ENCODE data around the gene CDK15.
A peak's percentile ranks its signal among the peaks of the same experiment; 100 is the strongest.
"Not testable (repeated sequence)": the region's sequence is repeated elsewhere in the genome, so short reads cannot be mapped to it uniquely, and the experiment has no call there.

Gene CDK15

DNA sequence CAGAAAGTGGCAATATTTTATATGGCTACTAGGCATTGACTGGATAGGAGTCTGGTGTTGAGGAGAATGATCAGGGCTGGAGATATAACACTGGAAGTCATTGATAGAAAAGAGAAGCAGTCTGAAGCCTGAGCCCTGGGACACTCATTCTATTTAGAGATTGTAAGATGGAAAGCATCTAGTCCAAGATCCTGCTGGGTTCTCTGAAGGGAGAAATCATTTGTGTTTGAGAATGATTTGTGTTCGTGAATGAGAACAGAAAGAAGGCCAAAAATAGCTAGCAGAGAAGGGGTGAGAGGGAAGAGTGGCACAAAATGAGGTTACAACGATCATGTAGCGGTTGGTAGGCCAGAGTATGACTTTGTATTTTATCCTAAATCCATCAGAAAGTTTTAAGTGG lies 18.0 kb upstream of the CDK15 start:
- H3K27ac ChIP-seq, result no peak overlapping the region
- no peak for DNase-seq (ENCODE audit: low read depth, low spot score)

DNA sequence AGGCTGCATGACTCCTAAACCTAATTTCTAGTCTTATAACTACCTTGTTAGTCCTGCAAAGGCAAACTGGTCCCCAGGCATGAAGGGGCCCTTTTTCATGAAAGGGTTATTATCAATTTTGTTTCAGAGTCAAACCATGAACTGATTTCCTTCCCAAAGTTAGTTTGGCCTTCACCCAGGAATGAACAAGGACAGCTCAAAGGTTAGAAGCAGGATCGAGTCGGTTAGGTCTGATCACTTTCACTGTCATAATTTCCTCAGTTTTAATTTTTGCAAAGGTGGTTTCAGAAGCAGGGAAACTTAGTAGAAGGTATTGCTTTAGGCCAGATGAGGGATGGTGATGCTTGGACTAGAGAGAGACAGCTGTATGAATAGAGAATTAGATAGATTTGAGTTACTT lies 16.9 kb upstream of the CDK15 start:
- no peak for DNase-seq (ENCODE audit: low read depth, low spot score)
- no peak overlapping the region for H3K27ac ChIP-seq

DNA sequence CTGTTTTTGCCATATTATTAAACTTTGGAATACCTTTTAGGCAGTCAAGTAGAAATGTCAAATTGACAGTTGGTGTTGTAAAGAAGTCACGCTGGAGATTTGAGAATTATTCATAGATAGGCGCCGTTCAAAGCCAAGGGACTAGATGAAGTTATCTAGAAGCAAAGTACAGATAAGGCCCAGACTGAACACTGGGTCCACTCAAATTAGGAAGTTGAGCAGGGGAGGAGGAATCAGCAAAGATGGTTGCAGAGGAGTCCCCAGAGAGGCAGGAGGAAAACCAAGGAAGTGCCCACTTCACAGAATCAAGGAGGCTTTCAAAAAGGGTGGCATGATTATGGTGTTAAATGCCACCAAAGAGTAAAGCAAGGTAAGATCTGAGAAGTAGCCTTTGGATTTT lies 16.0 kb upstream of the CDK15 start:
- DNase-seq (ENCODE audit: low read depth, low spot score), result no peak

GRCh38 chr2:201790989-201791388 lies 15.3 kb upstream of the CDK15 start:
- H3K27ac ChIP-seq, result no peak overlapping the region
- DNase-seq (ENCODE audit: low read depth, low spot score), result no peak

More for the DNA sequence above, 16.0 kb upstream of the CDK15 start:
- no peak overlapping the region for H3K27ac ChIP-seq

DNA sequence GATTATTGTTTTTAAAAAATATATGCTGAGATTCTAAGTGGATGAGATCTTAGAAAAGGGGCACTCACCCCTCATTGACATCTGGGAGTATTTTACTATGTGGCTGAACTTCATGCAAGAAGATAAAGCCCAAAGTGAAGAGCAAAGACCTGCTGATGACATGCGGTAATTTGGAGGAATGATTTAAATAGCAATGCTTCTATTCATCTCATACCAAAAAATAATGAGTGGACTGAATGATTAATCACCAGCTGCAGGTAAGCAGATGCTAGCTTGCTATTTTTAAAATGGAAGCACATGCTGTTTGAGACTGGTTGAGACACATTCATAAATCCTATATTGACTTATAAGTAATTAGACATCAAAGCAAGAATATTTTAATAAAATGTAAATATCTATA lies 12.7 kb upstream of the CDK15 start:
- no peak for DNase-seq (ENCODE audit: low read depth, low spot score)
- no peak overlapping the region for H3K27ac ChIP-seq

DNA sequence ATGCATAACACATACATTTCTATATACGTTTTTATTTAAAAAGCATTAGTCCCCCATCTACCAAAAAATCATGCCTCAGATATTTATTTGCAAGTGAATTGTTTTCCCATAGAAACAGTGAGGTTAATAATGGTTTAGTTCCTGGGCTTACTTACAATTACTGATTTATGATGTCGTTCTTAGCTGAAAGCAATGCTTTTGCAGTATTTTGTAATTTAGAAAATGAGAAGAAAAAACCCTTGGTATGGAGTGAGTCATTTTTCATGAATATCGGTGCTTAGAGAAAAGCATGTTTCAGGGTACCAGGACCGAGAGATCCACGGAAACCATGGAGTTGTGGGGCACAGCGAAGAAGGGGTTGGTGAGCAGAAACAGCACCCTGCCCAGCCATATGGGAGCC lies 12.0 kb upstream of the CDK15 start:
- no peak overlapping the region for H3K27ac ChIP-seq
- no peak for DNase-seq (ENCODE audit: low read depth, low spot score)

- no peak for DNase-seq (ENCODE audit: low read depth, low spot score)
- H3K27ac ChIP-seq, result peak overlapping the region; percentile 88
Observed at GRCh38 chr2:201795607-201796477, 10.5 kb upstream of the CDK15 start.

DNA sequence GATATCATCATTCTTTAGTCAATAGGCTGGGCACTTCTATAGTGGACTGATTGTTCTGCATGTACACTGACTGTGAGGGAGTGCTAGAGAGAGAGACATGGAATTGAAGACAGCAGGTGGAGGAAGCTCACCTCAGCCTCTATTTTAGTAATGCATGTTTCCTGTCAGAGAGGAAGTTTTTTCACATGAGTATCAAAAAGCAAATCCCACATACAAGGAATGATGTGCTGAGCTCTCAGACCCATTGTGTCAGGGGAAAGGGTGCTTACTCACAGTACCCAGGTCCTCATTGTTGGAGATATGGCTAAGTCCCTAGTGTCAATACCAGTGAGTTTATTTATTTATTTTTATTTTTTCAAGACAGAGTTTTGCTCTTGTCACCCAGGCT lies 9.9 kb upstream of the CDK15 start:
- peak overlapping the region; percentile 88 for H3K27ac ChIP-seq
- DNase-seq (ENCODE audit: low read depth, low spot score), result no peak

DNA sequence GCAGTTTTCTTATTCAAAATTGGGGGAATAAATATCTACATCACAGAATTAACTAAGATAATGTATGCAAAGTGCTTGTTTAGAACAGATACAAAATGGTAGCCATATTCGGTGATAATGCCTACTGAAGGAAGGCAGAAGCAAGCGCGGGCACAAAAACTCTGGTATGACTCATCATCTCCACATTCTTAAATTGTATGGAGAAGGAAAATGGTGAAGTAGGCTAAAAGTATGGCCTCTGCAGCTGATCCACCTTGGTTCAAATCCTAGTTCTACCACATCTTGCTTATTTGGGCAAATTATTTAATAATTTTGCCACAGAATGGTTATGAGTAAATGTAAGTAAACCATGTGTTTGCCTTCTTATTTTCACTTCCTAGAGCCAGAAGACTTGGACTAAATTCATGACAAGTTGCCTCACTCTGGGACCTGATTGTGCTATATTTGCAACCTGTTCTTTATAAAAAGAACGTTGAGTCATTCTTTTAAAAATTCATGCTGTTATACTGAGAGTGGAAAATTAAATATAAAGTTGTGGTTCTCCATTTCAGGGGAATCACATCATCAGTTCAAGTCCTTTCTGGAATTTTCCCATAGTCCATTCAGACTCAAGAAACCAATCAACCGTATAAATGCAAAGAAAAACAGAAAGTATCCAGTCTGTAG lies 9.0 kb upstream of the CDK15 start:
- no peak for DNase-seq (ENCODE audit: low read depth, low spot score)

GRCh38 chr2:201798252-201798913 lies 8.0 kb upstream of the CDK15 start:
- peak overlapping the region; percentile 88 for H3K27ac ChIP-seq
- peak; percentile 44 for DNase-seq (ENCODE audit: low read depth, low spot score)

More for the DNA sequence above, 9.0 kb upstream of the CDK15 start:
- peak overlapping the region; percentile 88 for H3K27ac ChIP-seq

GRCh38 chr2:201798914-201799285 lies 7.4 kb upstream of the CDK15 start:
- H3K27ac ChIP-seq, result peak overlapping the region; percentile 88
- DNase-seq (ENCODE audit: low read depth, low spot score), result not testable (repeated sequence)

DNA sequence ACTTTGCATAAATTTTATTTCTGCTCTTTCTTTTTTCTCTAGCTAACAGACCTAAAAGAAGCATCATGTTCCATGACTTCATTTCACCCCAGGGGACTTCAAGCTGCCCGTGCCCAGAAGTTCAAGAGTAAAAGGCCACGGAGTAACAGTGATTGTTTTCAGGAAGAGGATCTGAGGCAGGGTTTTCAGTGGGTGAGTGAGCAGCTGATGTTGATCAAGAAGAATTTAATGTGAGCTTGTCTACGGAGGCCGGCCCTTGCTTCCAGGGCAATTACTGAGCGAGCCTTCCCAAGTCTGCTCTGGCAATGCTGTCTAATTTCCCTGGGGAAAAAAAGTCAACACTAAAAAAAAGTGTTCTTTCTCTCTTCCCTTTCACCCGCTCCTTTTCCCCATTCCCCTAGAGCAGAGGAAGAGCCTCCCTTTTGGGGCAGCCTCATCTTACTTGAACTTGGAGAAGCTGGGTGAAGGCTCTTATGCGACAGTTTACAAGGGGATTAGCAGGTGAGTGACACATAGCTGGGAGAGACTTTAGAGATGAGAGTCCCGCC lies 1.2 kb downstream of the CDK15 start:
- no peak overlapping the region for H3K27ac ChIP-seq
- no peak for DNase-seq (ENCODE audit: low read depth, low spot score)

DNA sequence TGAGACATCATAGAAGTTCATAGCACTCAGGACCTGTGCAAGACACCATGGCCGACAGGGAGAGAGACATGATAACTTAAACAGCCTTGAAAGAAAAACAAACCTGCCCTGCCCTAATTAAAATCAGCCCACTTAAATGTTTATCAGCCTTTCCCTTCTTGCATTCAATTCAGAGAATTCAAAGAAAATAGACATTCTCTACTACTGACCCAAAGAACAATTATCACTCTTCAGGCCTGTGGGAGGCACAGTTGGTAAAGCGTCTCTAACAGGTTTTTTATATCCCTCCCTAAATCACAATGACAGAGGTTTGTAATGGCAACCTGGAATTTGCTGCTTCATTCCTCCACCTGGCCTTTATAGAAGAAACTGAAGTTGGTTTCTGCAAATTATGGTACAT lies 1.7 kb downstream of the CDK15 start:
- DNase-seq (ENCODE audit: low read depth, low spot score), result no peak
- H3K27ac ChIP-seq, result no peak overlapping the region

DNA sequence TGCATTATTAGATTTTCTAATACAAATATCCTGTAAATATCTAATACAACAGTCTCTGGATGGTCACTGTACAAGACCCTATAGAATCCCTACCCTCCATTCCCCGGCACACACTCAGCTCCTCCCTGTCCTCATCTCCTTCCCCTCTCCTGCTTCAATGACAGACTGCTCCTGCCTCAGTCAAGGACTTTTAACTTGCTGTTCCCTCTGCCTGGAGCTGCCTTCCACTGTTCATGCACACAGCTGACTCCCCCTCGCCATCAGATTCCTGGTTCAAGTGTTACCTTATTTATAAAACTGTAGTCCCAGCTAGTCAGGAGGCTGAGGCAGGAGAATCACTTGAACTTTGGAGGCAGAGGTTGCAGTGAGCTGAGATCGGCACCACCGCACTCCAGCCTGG lies 3.3 kb downstream of the CDK15 start:
- no peak overlapping the region for H3K27ac ChIP-seq
- DNase-seq (ENCODE audit: low read depth, low spot score), result no peak

GRCh38 chr2:201810604-201811003 lies 4.3 kb downstream of the CDK15 start:
- not testable (repeated sequence) for H3K27ac ChIP-seq; DNase-seq (ENCODE audit: low read depth, low spot score)

DNA sequence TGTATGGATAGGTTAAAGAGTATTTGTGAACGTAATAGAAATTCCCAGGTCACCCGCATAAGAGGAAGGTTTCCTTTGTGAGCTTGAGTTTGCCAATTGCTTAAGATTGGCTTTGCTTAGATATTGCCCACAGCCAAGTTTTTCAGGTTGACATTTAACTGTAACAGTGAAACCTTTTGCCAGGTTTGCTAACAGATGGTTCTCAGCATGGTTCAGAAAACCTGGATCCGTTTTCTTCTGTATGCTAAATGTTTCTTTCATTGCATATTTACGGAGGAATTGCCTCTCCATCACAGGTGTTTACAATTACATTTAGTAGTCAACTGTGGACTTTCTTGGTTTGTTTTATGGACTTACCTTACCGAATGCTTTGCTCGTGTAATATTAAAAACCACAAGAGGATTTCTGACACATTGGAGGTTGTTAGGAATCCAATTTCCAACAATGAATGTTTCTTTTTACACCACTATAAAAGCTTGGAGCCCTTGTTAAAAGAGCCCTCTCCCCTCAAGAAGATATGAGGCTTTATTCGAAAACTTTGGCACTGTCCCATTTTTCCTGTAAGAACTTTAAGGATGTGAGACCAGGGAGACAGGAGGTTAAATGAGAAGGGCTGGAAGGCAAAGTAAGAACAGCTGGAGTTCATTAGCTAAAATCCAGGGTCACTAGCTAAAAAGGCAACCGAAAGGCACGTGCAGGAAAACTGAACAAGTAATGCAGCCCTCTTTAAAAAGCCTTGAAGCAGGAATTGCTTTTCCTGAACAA lies 7.8 kb downstream of the CDK15 start:
- no peak overlapping the region for H3K27ac ChIP-seq
- no peak for DNase-seq (ENCODE audit: low read depth, low spot score)

- no peak for DNase-seq (ENCODE audit: low read depth, low spot score)
- H3K27ac ChIP-seq, result no peak overlapping the region
Observed at GRCh38 chr2:201816657-201817575, 10.6 kb downstream of the CDK15 start.

- no peak overlapping the region for H3K27ac ChIP-seq
- no peak for DNase-seq (ENCODE audit: low read depth, low spot score)
Observed at GRCh38 chr2:201820383-201821007, 14.2 kb downstream of the CDK15 start.

- no peak for DNase-seq (ENCODE audit: low read depth, low spot score)
Observed at GRCh38 chr2:201821080-201821479, 14.7 kb downstream of the CDK15 start.

More at GRCh38 chr2:201821080-201821479, 14.7 kb downstream of the CDK15 start:
- H3K27ac ChIP-seq, result no peak overlapping the region
